SU-DHL-6 (cell line): ENCODE data around the gene RGL1.

Source experiments
- CTCF ChIP-seq: fragments of 200-600 bp; sonication (generic); IDR thresholded peaks from one replicate; pipeline ENCODE4 v1.5.1; 2017; ENCODE audit warnings: antibody characterized with exemption, mild to moderate bottlenecking, low read length, moderate library complexity; ENCODE audit not compliant: insufficient read depth, poor library complexity, severe bottlenecking
- EZH2phosphoT487 ChIP-seq: fragments of 200-600 bp; sonication (generic), shearing (Covaris generic); conservative IDR thresholded peaks from 2 replicates; pipeline ENCODE4 v1.6.1; 2018; ENCODE audit warnings: mild to moderate bottlenecking, antibody characterized with exemption, low read length, moderate library complexity, mixed read lengths

GRCh38 chr1:183952101-183952500 is 147.2 kb downstream of the RGL1 start:
- no peak for TF ChIP-seq CTCF
- no peak for TF ChIP-seq EZH2phosphoT487
